IMR-90 (cell line): Measurements from ENCODE around the gene PALMD. TPM values are rescaled to one million over a fixed set of nuclear protein-coding genes. Genes with fewer than 3 reads are reported as not detected.

Source experiments
- ATAC-seq: fragments of 200-7000 bp; cut with Tn5 transposase; 2 replicates; pipeline ENCODE4 v1.9.1; 2020; ENCODE audit warnings: low read depth, mild to moderate bottlenecking, moderate library complexity
- BruUV-seq: library from RNA; stranded (reverse); fragments of 400-500 nt; replicated peaks from 2 replicates; lab custom pipeline; 2021; lab: Mats Ljungman, UMichigan
- CTCF ChIA-PET: fragments of 300-600 bp; formaldehyde crosslinking; extraction: SDS; loops from one replicate; lab custom pipeline; 2021; ENCODE audit warnings: antibody characterized with exemption; lab: Yijun Ruan, JAX
- POLR2A ChIA-PET: fragments of 300-600 bp; sonication (Branson Sonifier 250); formaldehyde crosslinking; loops from one replicate; lab custom pipeline; 2022; ENCODE audit warnings: antibody characterized with exemption; ENCODE audit not compliant: unreplicated experiment; lab: Charles Lee
- DNase-seq: peaks from one replicate; pipeline ENCODE4 v3.0.0; 2013
- H2AFZ ChIP-seq: replicated peaks from 2 replicates; pipeline ENCODE3; 2013; ENCODE audit warnings: low read length, mild to moderate bottlenecking; ENCODE audit not compliant: poor library complexity
- H2AK5ac ChIP-seq: 2 replicates; pipeline ENCODE4 v1.6.1; 2013; ENCODE audit warnings: low read depth, low read length, inconsistent platforms
- H2AK9ac ChIP-seq: replicated peaks from 2 replicates; pipeline ENCODE3; 2013; ENCODE audit warnings: mild to moderate bottlenecking, low read depth, low read length, moderate library complexity; ENCODE audit not compliant: poor library complexity
- H2BK120ac ChIP-seq: 2 replicates; pipeline ENCODE4 v1.6.1; 2013; ENCODE audit warnings: low read depth, low read length, inconsistent platforms
- H2BK15ac ChIP-seq: 3 replicates; pipeline ENCODE4 v1.6.1; 2013; ENCODE audit warnings: low read depth, low read length, inconsistent platforms
- H2BK20ac ChIP-seq: 2 replicates; pipeline ENCODE4 v1.6.1; 2013; ENCODE audit warnings: low read depth, mild to moderate bottlenecking, inconsistent platforms, low read length, moderate library complexity
- H2BK5ac ChIP-seq: 2 replicates; pipeline ENCODE4 v1.6.1; 2013; ENCODE audit warnings: mild to moderate bottlenecking, low read depth, low read length, inconsistent platforms; ENCODE audit not compliant: poor library complexity, severe bottlenecking
- H3K14ac ChIP-seq: replicated peaks from 2 replicates; pipeline ENCODE4 v1.6.1; 2013; ENCODE audit warnings: low read depth, low read length, inconsistent platforms
- H3K18ac ChIP-seq: 2 replicates; pipeline ENCODE4 v1.6.1; 2013; ENCODE audit warnings: low read depth, low read length, control low read depth
- H3K23ac ChIP-seq: 2 replicates; pipeline ENCODE4 v1.6.1; 2013; ENCODE audit warnings: low read depth, low read length, inconsistent platforms
- H3K27ac ChIP-seq: 2 replicates; pipeline ENCODE4 v1.5.1; 2013; ENCODE audit warnings: mild to moderate bottlenecking, control low read depth, low read length; ENCODE audit not compliant: insufficient read depth
- H3K27me3 ChIP-seq: 2 replicates; pipeline ENCODE4 v1.6.1; 2013; ENCODE audit warnings: low read length; ENCODE audit not compliant: control insufficient read depth, insufficient read depth
- H3K36me3 ChIP-seq: 2 replicates; pipeline ENCODE4 v1.6.1; 2013; ENCODE audit warnings: low read length, mixed read lengths; ENCODE audit not compliant: control insufficient read depth, insufficient read depth
- H3K4ac ChIP-seq: 2 replicates; pipeline ENCODE4 v1.6.1; 2013; ENCODE audit warnings: low read depth, low read length, inconsistent platforms
- H3K4me1 ChIP-seq: 2 replicates; pipeline ENCODE4 v1.6.1; 2013; ENCODE audit warnings: low read length, mixed read lengths; ENCODE audit not compliant: control insufficient read depth, insufficient read depth
- H3K4me2 ChIP-seq: 2 replicates; pipeline ENCODE4 v1.6.1; 2013; ENCODE audit warnings: low read depth, mild to moderate bottlenecking, control low read depth, low read length, moderate library complexity
- H3K4me3 ChIP-seq: 2 replicates; pipeline ENCODE4 v1.5.1; 2013; ENCODE audit warnings: low read depth, mild to moderate bottlenecking, control low read depth, low read length, moderate library complexity; ENCODE audit not compliant: insufficient read depth
- H3K56ac ChIP-seq: 2 replicates; pipeline ENCODE4 v1.6.1; 2013; ENCODE audit warnings: low read length, inconsistent platforms; ENCODE audit not compliant: insufficient read depth; ENCODE audit errors: extremely low read depth
- H3K79me1 ChIP-seq, 2 experiments: 2 replicates each; pipeline ENCODE4 v1.6.1; 2013; ENCODE audit warnings: low read length in 2 of 2, inconsistent platforms in 1 of 2, low read depth in 1 of 2
- H3K9ac ChIP-seq: 2 replicates; pipeline ENCODE4 v1.6.1; 2013; ENCODE audit warnings: low read depth, low read length, control low read depth
- H3K9me1 ChIP-seq: 2 replicates; pipeline ENCODE4 v1.6.1; 2013; ENCODE audit warnings: low read length, inconsistent platforms; ENCODE audit not compliant: insufficient read depth
- H3K9me3 ChIP-seq: 2 replicates; pipeline ENCODE4 v1.6.1; 2013; ENCODE audit warnings: low read length; ENCODE audit not compliant: control insufficient read depth, insufficient read depth
- H4K20me1 ChIP-seq: 2 replicates; pipeline ENCODE4 v1.6.1; 2013; ENCODE audit warnings: low read length, inconsistent platforms; ENCODE audit not compliant: insufficient read depth
- H4K5ac ChIP-seq: 2 replicates; pipeline ENCODE4 v1.6.1; 2013; ENCODE audit warnings: mild to moderate bottlenecking, low read depth, low read length, control low read depth
- H4K8ac ChIP-seq, 2 experiments: 2 replicates each; pipeline ENCODE4 v1.6.1; 2013; ENCODE audit warnings: low read depth in 2 of 2, low read length in 2 of 2, control low read depth in 1 of 2, inconsistent platforms in 1 of 2
- H4K91ac ChIP-seq: 2 replicates; pipeline ENCODE4 v1.6.1; 2013; ENCODE audit warnings: low read depth, low read length, inconsistent platforms; ENCODE audit not compliant: insufficient read depth
- CEBPB ChIP-seq: IDR thresholded peaks from 2 replicates; pipeline ENCODE4 v1.6.1; 2012; ENCODE audit warnings: low read depth, low read length, improper control_type of control experiment
- CTCF ChIP-seq: conservative IDR thresholded peaks from 2 replicates; pipeline ENCODE4 v1.5.1; 2012; ENCODE audit warnings: mild to moderate bottlenecking, low read depth, low read length, improper control_type of control experiment
- ELK1 ChIP-seq: fragments of 150-350 bp; IDR thresholded peaks from 2 replicates; pipeline ENCODE4 v1.6.1; 2016; ENCODE audit warnings: low read depth, mild to moderate bottlenecking, low read length, moderate library complexity, borderline replicate concordance
- MAZ ChIP-seq: IDR thresholded peaks from 2 replicates; pipeline ENCODE4 v1.6.1; 2012; ENCODE audit warnings: low read depth, mild to moderate bottlenecking, low read length, improper control_type of control experiment, moderate library complexity, borderline replicate concordance
- POLR2A ChIP-seq: IDR thresholded peaks from 2 replicates; pipeline ENCODE4 v1.6.1; 2012; ENCODE audit warnings: mild to moderate bottlenecking, low read depth, low read length
- RAD21 ChIP-seq: IDR thresholded peaks from 2 replicates; pipeline ENCODE4 v1.6.1; 2012; ENCODE audit warnings: low read length, improper control_type of control experiment
- RFX5 ChIP-seq: IDR thresholded peaks from 2 replicates; pipeline ENCODE4 v1.8.0; 2012; ENCODE audit warnings: low read depth, mild to moderate bottlenecking, low read length, moderate library complexity
- SMC3 ChIP-seq: fragments of 150-350 bp; IDR thresholded peaks from 2 replicates; pipeline ENCODE4 v1.6.1; 2016; ENCODE audit warnings: low read depth, mild to moderate bottlenecking, antibody characterized with exemption, low read length, moderate library complexity
- WGBS, 2 experiments: methylation state at CpG; one replicate each; pipeline versions ENCODE4 v1.1.5 to v1.1.7; 2013; ENCODE audit warnings: missing lambda C conversion rate in 2 of 2; ENCODE audit not compliant: insufficient read length in 1 of 2; ENCODE audit errors: extremely low coverage in 2 of 2; 5-methylcytosine and 5-hydroxymethylcytosine counted together
- dilution Hi-C: fragments of 300-500 bp; cut with HindIII; formaldehyde crosslinking; loops from one replicate; pipeline ENCODE4 v1.14.3; 2018; ENCODE audit warnings: low sequenced_read_pairs; ENCODE audit not compliant: unreplicated experiment
- in situ Hi-C: fragments of 300-500 bp; cut with MboI; formaldehyde crosslinking; loops from 3 replicates; pipeline ENCODE4 v1.14.3; 2019; ENCODE audit warnings: low sequenced_read_pairs, inconsistent platforms, mixed read lengths
- intact Hi-C: fragments of 100-400 bp; cut with micrococcal nuclease; formaldehyde crosslinking; loops from 2 replicates; pipeline ENCODE4 v1.10.0; 2022
- polyA plus RNA-seq, 3 experiments: library from polyadenylated mRNA; depleted of rRNA; stranded (reverse); fragments of >200 nt; gene quantifications; 2 replicates each; pipeline ENCODE4 v1.2.3, GENCODE V29; 2012; ENCODE audit warnings: low replicate concordance in 1 of 3
- total RNA-seq: library from RNA; depleted of rRNA; stranded (reverse); fragments of >200 nt; gene quantifications from 2 replicates; pipeline ENCODE4 v1.2.3, GENCODE V29; 2012
- TF ChIP-seq, protein P1 (sequence below): fragments of 150-350 bp; IDR thresholded peaks from 2 replicates; pipeline ENCODE4 v1.6.1; 2017; ENCODE audit warnings: mild to moderate bottlenecking, antibody characterized with exemption, low read length, low read depth

PALMD gene
- total and polyA plus RNA-seq, 2 of the 4 experiments (the other 2 are of a cell fraction) = 0.51 to 0.72 TPM

DNA sequence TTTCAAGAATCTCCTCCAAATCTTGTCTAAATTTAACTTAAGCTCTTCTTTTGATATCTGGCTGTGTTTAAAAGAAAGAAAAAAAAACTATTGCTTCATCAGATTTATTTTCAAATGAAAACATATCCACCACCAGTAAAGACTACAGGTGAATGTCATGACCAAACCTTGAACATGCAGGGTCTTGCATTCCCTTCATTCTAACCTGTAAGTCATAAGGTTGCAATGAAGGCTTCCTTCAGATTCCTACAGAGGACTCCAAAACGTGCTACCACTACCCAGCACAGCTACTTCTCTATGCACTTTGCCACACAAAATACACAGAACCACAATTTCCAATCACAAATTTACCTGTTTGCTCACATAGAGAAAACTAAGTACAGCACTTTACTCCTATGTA is 94.2 kb downstream of the PALMD start:
- Histone ChIP-seq H3K9me3 (no peaks in the 10 kb centered on the region), H2AK9ac (no peak overlapping the region), H3K4me2 (no peak overlapping the region), H3K18ac (no peak overlapping the region), H3K56ac (no peak overlapping the region), H3K14ac (no peak overlapping the region), H3K27me3 (no peaks in the 10 kb centered on the region), H3K4me3 (no peak overlapping the region), H3K4me1 (no peaks in the 10 kb centered on the region), H4K8ac (no peak overlapping the region), H4K20me1 (no peaks in the 10 kb centered on the region), H2BK20ac (no peak overlapping the region), H3K9ac (no peak overlapping the region), H2BK5ac (no peak overlapping the region), H2BK15ac (no peak overlapping the region), H3K36me3 (0 out of 2 replicates have a peak, but pooled peaks cover 2% of the 10 kb centered on the region), H3K27ac (no peak overlapping the region), H2BK120ac (no peak overlapping the region), H2AK5ac (no peak overlapping the region), H2AFZ (no peak overlapping the region), H3K4ac (no peak overlapping the region), H4K91ac (no peak overlapping the region), H3K23ac (no peak overlapping the region), H3K79me1 (no peaks in the 10 kb centered on the region), H3K9me1 (no peaks in the 10 kb centered on the region), H4K5ac (no peak overlapping the region)
- ChIA-PET CTCF (interaction anchor here (1.5 kb wide), 1 partner anchor 559 kb away, joined by 5 read pairs; no protein-coding TSS in a partner anchor), POLR2A (no interaction called here)
- DNase-seq (no peak), ATAC-seq (no peak)
- no peak for TF ChIP-seq CEBPB
- no peak for TF ChIP-seq POLR2A
- no peak for TF ChIP-seq CTCF
- no peak for TF ChIP-seq ELK1
- TF ChIP-seq MAZ = no peak
- no peak for TF ChIP-seq SMC3
- TF ChIP-seq RAD21 = no peak
- no peak for TF ChIP-seq RFX5
- TF ChIP-seq, protein P1, sequence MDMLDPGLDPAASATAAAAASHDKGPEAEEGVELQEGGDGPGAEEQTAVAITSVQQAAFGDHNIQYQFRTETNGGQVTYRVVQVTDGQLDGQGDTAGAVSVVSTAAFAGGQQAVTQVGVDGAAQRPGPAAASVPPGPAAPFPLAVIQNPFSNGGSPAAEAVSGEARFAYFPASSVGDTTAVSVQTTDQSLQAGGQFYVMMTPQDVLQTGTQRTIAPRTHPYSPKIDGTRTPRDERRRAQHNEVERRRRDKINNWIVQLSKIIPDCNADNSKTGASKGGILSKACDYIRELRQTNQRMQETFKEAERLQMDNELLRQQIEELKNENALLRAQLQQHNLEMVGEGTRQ = no peak
- no TSS peak for BruUV-seq
- intact Hi-C loops (no loop called here), dilution Hi-C loops (no loop called here), in situ Hi-C loops (no loop called here)
- WGBS, 2 experiments = no CpG with 5 or more reads among the region's 1 CpG
